GM18502 (cell line): Measurements from ENCODE around the gene AGL.
"Not testable (repeated sequence)": the region's sequence is repeated elsewhere in the genome, so short reads cannot be mapped to it uniquely, and the experiment has no call there.

Experiments
- ATAC-seq: cut with Tn5 transposase; IDR thresholded peaks from one replicate; pipeline ENCODE4 v1.9.1; 2021; ENCODE audit warnings: mild to moderate bottlenecking; ENCODE audit not compliant: unreplicated experiment, poor library complexity

AGL gene

DNA sequence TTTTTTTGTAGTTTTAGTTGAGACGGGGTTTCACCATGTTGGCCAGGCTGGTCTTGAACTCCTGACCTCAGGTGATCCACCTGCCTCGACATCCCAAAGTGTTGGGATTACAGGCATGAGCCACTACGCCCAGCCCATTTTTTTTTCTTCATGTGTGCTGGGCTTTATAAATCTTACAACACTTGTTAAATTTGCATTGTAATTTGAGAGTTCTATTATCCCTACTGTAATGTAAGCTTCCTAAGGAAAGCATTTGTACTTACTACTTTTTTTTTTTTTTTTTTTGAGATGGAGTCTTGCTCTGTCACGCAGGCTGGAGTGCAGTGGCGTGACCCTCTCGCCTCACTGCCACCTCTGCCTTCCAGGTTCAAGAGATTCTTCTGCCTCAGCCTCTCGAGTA is 121.9 kb downstream of the AGL start:
- ATAC-seq = not testable (repeated sequence)
